K562 (cell line): ENCODE results near the gene CYP51A1.

ENCODE experiments used
- MAFK ChIP-seq: IDR thresholded peaks from 2 replicates; pipeline ENCODE4 v1.6.1; 2011; ENCODE audit warnings: low read length, improper control_type of control experiment
- PCBP2 ChIP-seq: fragments of 200-400 bp; formaldehyde crosslinking; IDR thresholded peaks from 2 replicates; pipeline ENCODE4 v1.6.1; 2018; ENCODE audit warnings: low read length, low read depth, mild to moderate bottlenecking, moderate library complexity; ENCODE audit not compliant: poor library complexity, severe bottlenecking
- POLR2A ChIP-seq: fragments of 450-650 bp; conservative IDR thresholded peaks from 2 replicates; pipeline ENCODE4 v1.6.1; 2016
- ZNF785 ChIP-seq: fragments of 250-450 bp; sonication (Bioruptor Pico); IDR thresholded peaks from 2 replicates; pipeline ENCODE4 v1.4.0; 2020; ENCODE audit warnings: mild to moderate bottlenecking
- TF ChIP-seq, protein P1 (sequence below), 3 experiments: IDR thresholded peaks in 2 of 3; conservative IDR thresholded peaks in 1 of 3; 2 replicates each; pipeline ENCODE4 v1.5.1; 2011 to 2012; ENCODE audit warnings: low read length in 3 of 3, mild to moderate bottlenecking in 3 of 3, control low read depth in 2 of 3, improper control_type of control experiment in 1 of 3, inconsistent platforms in 1 of 3, low read depth in 1 of 3, mixed read lengths in 1 of 3, moderate library complexity in 1 of 3; ENCODE audit not compliant: insufficient read depth in 2 of 3
- TF ChIP-seq, protein P2 (sequence below): fragments of 450-650 bp; IDR thresholded peaks from 2 replicates; pipeline ENCODE4 v1.6.1; 2017; ENCODE audit warnings: mild to moderate bottlenecking, moderate library complexity
- TF ChIP-seq, protein P3 (sequence below): sonication (generic); formaldehyde crosslinking; IDR thresholded peaks from 2 replicates; pipeline ENCODE4 v1.8.0; 2022; ENCODE audit warnings: missing genetic modification reagents, mild to moderate bottlenecking, borderline replicate concordance
- TF ChIP-seq, protein P4 (sequence below): IDR thresholded peaks from 3 replicates; pipeline ENCODE4 v1.6.1; 2011; ENCODE audit warnings: borderline replicate concordance, mild to moderate bottlenecking; ENCODE audit not compliant: insufficient read length, insufficient read depth

DNA sequence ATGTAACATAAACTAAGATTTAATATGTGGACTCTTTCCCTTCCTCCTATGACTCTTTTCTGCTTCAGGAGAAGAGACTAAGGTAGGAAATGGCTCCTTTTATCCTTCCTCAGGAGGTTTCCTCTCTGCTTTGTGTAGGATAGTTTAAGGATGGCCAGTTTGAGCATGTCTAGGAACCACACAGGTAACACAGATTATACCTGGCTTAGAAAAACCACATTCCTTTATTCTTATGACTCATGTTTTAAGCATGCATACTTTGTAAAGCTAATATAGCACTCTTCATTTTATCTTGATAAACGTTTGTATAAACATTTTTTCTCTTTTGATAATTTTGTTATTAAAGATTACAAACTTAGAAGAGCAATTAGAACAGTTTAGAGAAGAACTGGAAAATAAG lies 57.8 kb downstream of the CYP51A1 start:
- TF ChIP-seq MAFK (no peak), PCBP2 (no peak), POLR2A (no peak), ZNF785 (no peak)
- TF ChIP-seq, protein P1, sequence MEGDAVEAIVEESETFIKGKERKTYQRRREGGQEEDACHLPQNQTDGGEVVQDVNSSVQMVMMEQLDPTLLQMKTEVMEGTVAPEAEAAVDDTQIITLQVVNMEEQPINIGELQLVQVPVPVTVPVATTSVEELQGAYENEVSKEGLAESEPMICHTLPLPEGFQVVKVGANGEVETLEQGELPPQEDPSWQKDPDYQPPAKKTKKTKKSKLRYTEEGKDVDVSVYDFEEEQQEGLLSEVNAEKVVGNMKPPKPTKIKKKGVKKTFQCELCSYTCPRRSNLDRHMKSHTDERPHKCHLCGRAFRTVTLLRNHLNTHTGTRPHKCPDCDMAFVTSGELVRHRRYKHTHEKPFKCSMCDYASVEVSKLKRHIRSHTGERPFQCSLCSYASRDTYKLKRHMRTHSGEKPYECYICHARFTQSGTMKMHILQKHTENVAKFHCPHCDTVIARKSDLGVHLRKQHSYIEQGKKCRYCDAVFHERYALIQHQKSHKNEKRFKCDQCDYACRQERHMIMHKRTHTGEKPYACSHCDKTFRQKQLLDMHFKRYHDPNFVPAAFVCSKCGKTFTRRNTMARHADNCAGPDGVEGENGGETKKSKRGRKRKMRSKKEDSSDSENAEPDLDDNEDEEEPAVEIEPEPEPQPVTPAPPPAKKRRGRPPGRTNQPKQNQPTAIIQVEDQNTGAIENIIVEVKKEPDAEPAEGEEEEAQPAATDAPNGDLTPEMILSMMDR (IDR thresholded peaks at IDR 0.05 in 2 of 3, conservative IDR thresholded peaks at IDR 0.05 in 1 of 3; ENCODE audit: insufficient read depth in 2 of 3, low read depth in 1 of 3, low read length in 3 of 3), result no peak
- TF ChIP-seq, protein P2, sequence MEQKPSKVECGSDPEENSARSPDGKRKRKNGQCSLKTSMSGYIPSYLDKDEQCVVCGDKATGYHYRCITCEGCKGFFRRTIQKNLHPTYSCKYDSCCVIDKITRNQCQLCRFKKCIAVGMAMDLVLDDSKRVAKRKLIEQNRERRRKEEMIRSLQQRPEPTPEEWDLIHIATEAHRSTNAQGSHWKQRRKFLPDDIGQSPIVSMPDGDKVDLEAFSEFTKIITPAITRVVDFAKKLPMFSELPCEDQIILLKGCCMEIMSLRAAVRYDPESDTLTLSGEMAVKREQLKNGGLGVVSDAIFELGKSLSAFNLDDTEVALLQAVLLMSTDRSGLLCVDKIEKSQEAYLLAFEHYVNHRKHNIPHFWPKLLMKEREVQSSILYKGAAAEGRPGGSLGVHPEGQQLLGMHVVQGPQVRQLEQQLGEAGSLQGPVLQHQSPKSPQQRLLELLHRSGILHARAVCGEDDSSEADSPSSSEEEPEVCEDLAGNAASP, result no peak
- TF ChIP-seq, protein P3, sequence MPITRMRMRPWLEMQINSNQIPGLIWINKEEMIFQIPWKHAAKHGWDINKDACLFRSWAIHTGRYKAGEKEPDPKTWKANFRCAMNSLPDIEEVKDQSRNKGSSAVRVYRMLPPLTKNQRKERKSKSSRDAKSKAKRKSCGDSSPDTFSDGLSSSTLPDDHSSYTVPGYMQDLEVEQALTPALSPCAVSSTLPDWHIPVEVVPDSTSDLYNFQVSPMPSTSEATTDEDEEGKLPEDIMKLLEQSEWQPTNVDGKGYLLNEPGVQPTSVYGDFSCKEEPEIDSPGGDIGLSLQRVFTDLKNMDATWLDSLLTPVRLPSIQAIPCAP (CRISPR knock-in tag), result no peak
- TF ChIP-seq, protein P4, sequence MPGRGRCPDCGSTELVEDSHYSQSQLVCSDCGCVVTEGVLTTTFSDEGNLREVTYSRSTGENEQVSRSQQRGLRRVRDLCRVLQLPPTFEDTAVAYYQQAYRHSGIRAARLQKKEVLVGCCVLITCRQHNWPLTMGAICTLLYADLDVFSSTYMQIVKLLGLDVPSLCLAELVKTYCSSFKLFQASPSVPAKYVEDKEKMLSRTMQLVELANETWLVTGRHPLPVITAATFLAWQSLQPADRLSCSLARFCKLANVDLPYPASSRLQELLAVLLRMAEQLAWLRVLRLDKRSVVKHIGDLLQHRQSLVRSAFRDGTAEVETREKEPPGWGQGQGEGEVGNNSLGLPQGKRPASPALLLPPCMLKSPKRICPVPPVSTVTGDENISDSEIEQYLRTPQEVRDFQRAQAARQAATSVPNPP, result no peak
